ENCODE results near the gene ATP9B.
"Not testable (repeated sequence)": the region's sequence is repeated elsewhere in the genome, so short reads cannot be mapped to it uniquely, and the experiment has no call there.

The ATP9B gene

GRCh38 chr18:79327199-79327721 lies 258.1 kb downstream of the ATP9B start:
- no peak overlapping the region for H3K4me3 ChIP-seq (ENCODE audit: low read depth, low read length)
- no peak for TF ChIP-seq CTCF (IDR thresholded peaks at IDR 0.05; ENCODE audit: low read depth, low read length)

- not testable (repeated sequence) for H3K4me3 ChIP-seq (ENCODE audit: low read depth, low read length)
Observed at GRCh38 chr18:79327915-79328314, 258.7 kb downstream of the ATP9B start.

GRCh38 chr18:79328887-79329286 lies 259.7 kb downstream of the ATP9B start:
- no peak overlapping the region for H3K4me3 ChIP-seq (ENCODE audit: low read depth, low read length)
- TF ChIP-seq CTCF (IDR thresholded peaks at IDR 0.05; ENCODE audit: low read depth, low read length): no peak

GRCh38 chr18:79329786-79330185 lies 260.6 kb downstream of the ATP9B start:
- H3K4me3 ChIP-seq (ENCODE audit: low read depth, low read length): no peak overlapping the region
- TF ChIP-seq CTCF (IDR thresholded peaks at IDR 0.05; ENCODE audit: low read depth, low read length): no peak

GRCh38 chr18:79332646-79333045 lies 263.5 kb downstream of the ATP9B start:
- TF ChIP-seq CTCF (IDR thresholded peaks at IDR 0.05; ENCODE audit: low read depth, low read length): no peak

GRCh38 chr18:79333046-79333445 lies 263.9 kb downstream of the ATP9B start:
- H3K4me3 ChIP-seq (ENCODE audit: low read depth, low read length): no peak overlapping the region
- TF ChIP-seq CTCF (IDR thresholded peaks at IDR 0.05; ENCODE audit: low read depth, low read length): no peak

More at GRCh38 chr18:79332646-79333045, 263.5 kb downstream of the ATP9B start:
- no peak overlapping the region for H3K4me3 ChIP-seq (ENCODE audit: low read depth, low read length)

- no peak for TF ChIP-seq CTCF (IDR thresholded peaks at IDR 0.05; ENCODE audit: low read depth, low read length)
- no peak overlapping the region for H3K4me3 ChIP-seq (ENCODE audit: low read depth, low read length)
Observed at GRCh38 chr18:79334496-79335233, 265.5 kb downstream of the ATP9B start.

All from WI38 (cell line).